Measurements from ENCODE around the gene HEATR5B.

DNA sequence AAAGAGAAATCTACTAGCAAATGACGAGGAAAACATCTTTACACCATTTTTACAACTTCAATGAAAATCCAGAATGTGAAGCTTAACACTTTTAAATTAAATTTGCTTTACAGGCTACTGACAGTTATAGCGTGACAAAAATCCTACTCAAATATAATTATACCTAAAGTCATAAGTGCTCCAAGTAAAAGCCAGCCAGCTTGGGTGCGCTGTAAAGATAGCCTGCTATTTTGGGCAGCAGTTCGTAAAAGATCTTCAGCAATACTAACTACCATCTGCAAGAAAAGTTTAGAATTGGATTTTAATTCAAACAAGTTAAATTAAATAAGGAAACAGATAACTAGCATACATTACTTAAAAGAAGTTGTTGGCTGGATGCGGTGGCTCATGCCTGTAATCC lies 22.4 kb downstream of the HEATR5B start:
- TF ChIP-seq, protein P1, sequence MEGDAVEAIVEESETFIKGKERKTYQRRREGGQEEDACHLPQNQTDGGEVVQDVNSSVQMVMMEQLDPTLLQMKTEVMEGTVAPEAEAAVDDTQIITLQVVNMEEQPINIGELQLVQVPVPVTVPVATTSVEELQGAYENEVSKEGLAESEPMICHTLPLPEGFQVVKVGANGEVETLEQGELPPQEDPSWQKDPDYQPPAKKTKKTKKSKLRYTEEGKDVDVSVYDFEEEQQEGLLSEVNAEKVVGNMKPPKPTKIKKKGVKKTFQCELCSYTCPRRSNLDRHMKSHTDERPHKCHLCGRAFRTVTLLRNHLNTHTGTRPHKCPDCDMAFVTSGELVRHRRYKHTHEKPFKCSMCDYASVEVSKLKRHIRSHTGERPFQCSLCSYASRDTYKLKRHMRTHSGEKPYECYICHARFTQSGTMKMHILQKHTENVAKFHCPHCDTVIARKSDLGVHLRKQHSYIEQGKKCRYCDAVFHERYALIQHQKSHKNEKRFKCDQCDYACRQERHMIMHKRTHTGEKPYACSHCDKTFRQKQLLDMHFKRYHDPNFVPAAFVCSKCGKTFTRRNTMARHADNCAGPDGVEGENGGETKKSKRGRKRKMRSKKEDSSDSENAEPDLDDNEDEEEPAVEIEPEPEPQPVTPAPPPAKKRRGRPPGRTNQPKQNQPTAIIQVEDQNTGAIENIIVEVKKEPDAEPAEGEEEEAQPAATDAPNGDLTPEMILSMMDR (IDR thresholded peaks at IDR 0.05; ENCODE audit: insufficient read depth, low read length, poor library complexity, severe bottlenecking), result no peak
- TF ChIP-seq EZH2phosphoT487 (conservative IDR thresholded peaks at IDR 0.05; ENCODE audit: low read length), result no peak
